Fibroblast of lung (primary cell): ENCODE results near the gene RXFP4.

ENCODE experiments used
- EZH2 ChIP-seq: IDR thresholded peaks from 2 replicates; pipeline ENCODE4 v1.5.1; 2012; ENCODE audit warnings: low read length, control low read depth, mild to moderate bottlenecking; ENCODE audit errors: missing control alignments
- TF ChIP-seq, protein P1 (sequence below), 2 donors: IDR thresholded peaks in 1 of 2; conservative IDR thresholded peaks in 1 of 2; 1 replicate in 1 of 2; 2 replicates in 1 of 2; pipeline ENCODE4 v1.5.1; 2011 to 2012; ENCODE audit warnings: low read length in 2 of 2, control low read depth in 1 of 2, inconsistent platforms in 1 of 2, low read depth in 1 of 2, mild to moderate bottlenecking in 1 of 2

DNA sequence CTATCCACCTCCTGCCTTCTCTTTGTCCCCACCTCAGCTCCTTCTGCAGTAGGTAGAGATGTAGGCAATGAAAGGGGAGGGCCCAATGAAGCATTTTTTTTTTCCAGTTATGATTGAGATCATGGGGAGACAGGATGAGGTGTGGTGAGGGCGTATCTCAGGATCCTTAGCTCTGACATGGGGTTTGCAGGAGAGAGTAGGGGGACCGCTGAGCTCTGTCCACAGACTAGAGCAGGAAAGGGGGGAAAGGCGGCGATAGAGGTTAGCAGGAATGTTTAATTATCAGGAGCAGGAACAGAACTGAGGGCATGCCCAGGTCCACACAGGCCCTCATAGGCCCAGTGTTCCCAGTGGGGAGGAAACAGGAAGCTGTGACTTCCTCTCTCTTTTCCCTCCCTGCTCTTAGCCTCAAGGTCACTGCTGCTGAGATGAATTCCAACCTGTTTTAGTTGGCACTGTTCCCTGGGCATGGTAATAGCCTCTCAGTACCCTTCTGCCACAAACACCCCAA is 901 bp upstream of the RXFP4 start:
- TF ChIP-seq, protein P1, sequence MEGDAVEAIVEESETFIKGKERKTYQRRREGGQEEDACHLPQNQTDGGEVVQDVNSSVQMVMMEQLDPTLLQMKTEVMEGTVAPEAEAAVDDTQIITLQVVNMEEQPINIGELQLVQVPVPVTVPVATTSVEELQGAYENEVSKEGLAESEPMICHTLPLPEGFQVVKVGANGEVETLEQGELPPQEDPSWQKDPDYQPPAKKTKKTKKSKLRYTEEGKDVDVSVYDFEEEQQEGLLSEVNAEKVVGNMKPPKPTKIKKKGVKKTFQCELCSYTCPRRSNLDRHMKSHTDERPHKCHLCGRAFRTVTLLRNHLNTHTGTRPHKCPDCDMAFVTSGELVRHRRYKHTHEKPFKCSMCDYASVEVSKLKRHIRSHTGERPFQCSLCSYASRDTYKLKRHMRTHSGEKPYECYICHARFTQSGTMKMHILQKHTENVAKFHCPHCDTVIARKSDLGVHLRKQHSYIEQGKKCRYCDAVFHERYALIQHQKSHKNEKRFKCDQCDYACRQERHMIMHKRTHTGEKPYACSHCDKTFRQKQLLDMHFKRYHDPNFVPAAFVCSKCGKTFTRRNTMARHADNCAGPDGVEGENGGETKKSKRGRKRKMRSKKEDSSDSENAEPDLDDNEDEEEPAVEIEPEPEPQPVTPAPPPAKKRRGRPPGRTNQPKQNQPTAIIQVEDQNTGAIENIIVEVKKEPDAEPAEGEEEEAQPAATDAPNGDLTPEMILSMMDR (conservative IDR thresholded peaks at IDR 0.05 in 1 of 2, IDR thresholded peaks at IDR 0.05 in 1 of 2; ENCODE audit: low read depth in 1 of 2, low read length in 2 of 2) = no peak
- no peak for TF ChIP-seq EZH2
